Raji (cell line): ENCODE measurements around the gene AJAP1.

ENCODE experiments used
- POLR2A ChIP-seq: IDR thresholded peaks from 2 replicates; pipeline ENCODE4 v1.6.1; 2011; ENCODE audit warnings: low read depth, low read length, control low read depth; ENCODE audit not compliant: insufficient read depth

The AJAP1 gene

GRCh38 chr1:4687943-4688342 is 33.5 kb downstream of the AJAP1 start:
- TF ChIP-seq POLR2A, result no peak

GRCh38 chr1:4689271-4689935 is 35.0 kb downstream of the AJAP1 start:
- TF ChIP-seq POLR2A, result no peak

DNA sequence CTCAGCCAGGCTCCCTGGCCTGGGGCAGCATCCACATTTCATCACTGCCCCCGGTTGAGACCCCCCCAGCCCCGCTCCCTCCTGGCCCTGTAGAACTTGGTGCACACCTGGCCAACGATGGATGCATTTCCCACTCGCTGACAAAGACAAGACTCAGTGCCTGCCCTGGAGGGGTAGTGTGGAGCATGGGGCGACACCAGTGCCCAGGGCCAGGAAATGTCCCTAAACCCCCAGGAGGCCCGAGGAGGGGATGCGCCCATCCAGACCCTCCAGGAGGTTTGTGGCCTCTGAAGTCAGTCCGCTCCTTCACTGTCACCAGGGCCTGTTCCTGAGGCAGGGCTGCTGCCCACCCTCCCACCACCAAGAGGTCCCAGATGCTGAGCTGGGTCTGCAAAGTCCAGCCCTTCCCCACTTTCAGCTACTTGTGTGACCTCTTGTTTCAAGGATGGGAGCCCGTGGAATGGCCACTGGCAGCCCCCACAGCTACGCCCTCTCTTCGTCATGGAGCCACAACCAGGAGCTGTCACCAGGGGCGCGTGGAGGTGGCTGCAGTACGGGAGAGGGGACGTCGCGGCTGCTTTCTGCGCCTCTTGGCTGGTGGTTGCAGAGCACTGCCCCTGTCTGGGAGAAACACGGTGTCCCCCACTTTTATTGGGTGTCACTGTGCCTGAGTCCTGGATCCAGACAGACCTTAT is 35.7 kb downstream of the AJAP1 start:
- TF ChIP-seq POLR2A, result no peak

GRCh38 chr1:4690951-4691675 is 36.7 kb downstream of the AJAP1 start:
- no peak for TF ChIP-seq POLR2A

DNA sequence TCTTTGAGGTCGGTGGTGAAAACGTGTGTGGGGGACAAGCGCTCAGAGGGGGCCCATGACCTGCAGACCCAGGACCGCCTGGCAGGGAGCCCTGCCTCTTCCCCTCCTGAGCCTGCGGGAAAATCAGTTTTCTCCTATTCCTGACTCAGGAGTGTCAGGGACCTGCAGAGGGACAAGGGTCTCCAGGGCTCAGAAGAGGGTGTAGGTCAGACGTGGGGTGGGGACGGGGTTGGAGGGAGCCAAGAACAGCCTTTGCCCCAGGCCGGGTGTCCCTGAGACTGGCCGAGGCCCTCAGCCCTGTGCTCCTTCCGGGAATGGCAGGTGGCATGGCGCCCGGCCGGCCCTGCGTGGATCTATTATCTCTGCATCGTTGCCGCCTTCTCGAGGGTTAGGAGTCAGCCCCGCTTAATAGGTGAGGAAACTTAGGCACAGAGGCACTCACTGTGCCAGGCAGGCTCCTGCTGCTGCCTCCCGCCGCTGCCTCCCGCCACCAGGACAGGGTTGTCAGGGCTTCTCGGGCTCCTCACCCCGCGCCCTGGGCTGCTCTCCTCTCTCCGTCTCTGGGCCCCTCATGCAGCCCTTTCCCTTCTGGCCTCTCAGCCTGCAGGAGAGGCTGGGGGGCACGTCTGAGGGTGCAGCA is 37.5 kb downstream of the AJAP1 start:
- TF ChIP-seq POLR2A, result no peak

DNA sequence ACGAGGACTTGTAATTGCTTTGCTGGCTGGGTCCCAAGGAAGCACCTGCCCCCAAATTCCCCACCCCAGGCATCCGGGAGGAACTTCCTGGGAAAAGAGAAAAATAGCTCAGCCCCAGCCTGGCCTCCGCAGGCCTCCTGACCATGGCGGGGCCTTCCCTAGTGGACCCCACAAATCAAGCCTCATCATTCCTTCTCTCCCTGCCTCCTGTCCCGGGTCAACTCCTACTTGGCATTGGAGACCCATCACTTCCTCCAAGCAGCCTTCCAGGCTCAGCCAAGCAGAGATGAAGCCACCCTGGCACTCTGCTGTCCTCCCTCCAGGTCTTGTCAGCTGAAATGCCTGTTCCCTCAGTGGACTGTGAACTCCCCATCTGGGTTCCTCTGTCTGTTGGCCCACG is 38.0 kb downstream of the AJAP1 start:
- TF ChIP-seq POLR2A, result no peak

GRCh38 chr1:4693331-4693730 is 38.9 kb downstream of the AJAP1 start:
- no peak for TF ChIP-seq POLR2A

DNA sequence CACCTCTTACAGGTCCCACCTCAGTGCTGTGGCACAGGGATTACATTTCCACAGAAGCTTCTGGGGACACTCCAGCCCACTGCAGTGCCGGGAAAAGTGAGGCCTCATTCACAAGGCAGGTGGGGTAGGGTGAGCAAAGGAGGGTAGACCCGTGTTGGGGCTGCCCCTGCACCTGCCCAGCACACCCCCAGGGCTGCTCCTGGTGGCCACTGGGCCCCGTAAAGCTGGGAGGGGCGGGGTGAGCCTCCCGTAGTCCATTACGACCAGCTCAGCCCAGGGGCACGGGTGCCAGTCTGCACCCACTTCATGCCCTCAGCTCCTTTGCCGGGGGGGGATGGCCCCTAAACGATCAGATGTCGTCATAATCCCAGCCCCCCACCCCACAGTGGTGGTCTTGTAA is 39.5 kb downstream of the AJAP1 start:
- TF ChIP-seq POLR2A, result no peak

GRCh38 chr1:4694492-4694891 is 40.1 kb downstream of the AJAP1 start:
- no peak for TF ChIP-seq POLR2A

- no peak for TF ChIP-seq POLR2A
Measured at GRCh38 chr1:4695241-4695640, 40.8 kb downstream of the AJAP1 start.

- no peak for TF ChIP-seq POLR2A
Measured at GRCh38 chr1:4696161-4696745, 41.8 kb downstream of the AJAP1 start.

GRCh38 chr1:4696753-4697152 is 42.3 kb downstream of the AJAP1 start:
- TF ChIP-seq POLR2A, result no peak

- TF ChIP-seq POLR2A, result no peak
Measured at GRCh38 chr1:4697801-4698200, 43.4 kb downstream of the AJAP1 start.

DNA sequence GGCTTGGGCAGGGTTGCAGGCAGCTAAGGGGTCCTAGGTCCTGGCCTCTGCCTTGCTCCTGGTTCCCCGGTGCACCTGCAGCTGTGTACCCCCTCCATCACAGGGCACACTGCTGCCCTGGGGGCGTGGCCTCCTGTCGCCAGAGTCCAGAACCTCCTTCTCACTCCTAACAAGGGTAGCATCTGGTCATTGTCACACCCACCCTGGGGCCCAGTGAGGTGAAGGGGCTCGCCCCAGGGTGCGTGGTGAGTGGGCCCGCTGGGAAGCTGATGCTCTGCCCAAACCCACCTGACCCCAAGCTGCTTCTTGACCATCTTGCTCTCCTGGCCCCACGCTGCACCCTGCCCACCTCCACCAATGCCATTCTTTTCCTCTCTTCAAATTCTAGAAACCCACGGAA is 44.5 kb downstream of the AJAP1 start:
- TF ChIP-seq POLR2A, result no peak
